Loucy (cell line): Measurements from ENCODE around the gene UBA7.

Experiments
- H2AFZ ChIP-seq: fragments of 200-600 bp; sonication (generic); 2 replicates; pipeline ENCODE4 v1.6.0; 2016; ENCODE audit warnings: antibody characterized with exemption, mild to moderate bottlenecking, low read length, moderate library complexity
- H3F3A ChIP-seq: fragments of 200-600 bp; 2 replicates; pipeline ENCODE4 v1.6.0; 2016; ENCODE audit warnings: antibody characterized with exemption, low read depth, mild to moderate bottlenecking
- H3K27me3 ChIP-seq: fragments of 200-600 bp; sonication (generic); 2 replicates; pipeline ENCODE4 v1.6.1; 2014; ENCODE audit warnings: low read length, mild to moderate bottlenecking; ENCODE audit not compliant: insufficient read depth, poor library complexity, severe bottlenecking
- H3K36me3 ChIP-seq: fragments of 200-600 bp; sonication (generic); 2 replicates; pipeline ENCODE4 v1.6.1; 2016; ENCODE audit warnings: low read length; ENCODE audit not compliant: insufficient read depth
- H3K4me1 ChIP-seq: fragments of 200-600 bp; sonication (generic); 2 replicates; pipeline ENCODE4 v1.5.1; 2014; ENCODE audit warnings: low read length, mild to moderate bottlenecking; ENCODE audit not compliant: insufficient read depth, poor library complexity, severe bottlenecking
- H3K4me2 ChIP-seq: fragments of 200-600 bp; sonication (generic); 2 replicates; pipeline ENCODE4 v1.6.0; 2014; ENCODE audit warnings: antibody characterized with exemption, low read length, low read depth, mild to moderate bottlenecking; ENCODE audit not compliant: poor library complexity, severe bottlenecking
- H3K4me3 ChIP-seq: fragments of 200-600 bp; sonication (generic); 2 replicates; pipeline ENCODE4 v1.5.1; 2014; ENCODE audit warnings: low read length, mild to moderate bottlenecking, mixed read lengths; ENCODE audit not compliant: poor library complexity, severe bottlenecking
- H3K79me2 ChIP-seq: fragments of 200-600 bp; sonication (generic); 2 replicates; pipeline ENCODE4 v1.6.1; 2014; ENCODE audit warnings: low read length; ENCODE audit not compliant: insufficient read depth
- H3K9ac ChIP-seq: fragments of 200-600 bp; sonication (generic); 2 replicates; pipeline ENCODE4 v1.6.0; 2014; ENCODE audit warnings: mild to moderate bottlenecking, low read depth, low read length, moderate library complexity; ENCODE audit not compliant: poor library complexity, severe bottlenecking
- H3K9me2 ChIP-seq: fragments of 200-600 bp; sonication (generic); replicated peaks from 2 replicates; pipeline ENCODE4 v1.6.1; 2016; ENCODE audit warnings: low read depth, low read length, mixed read lengths
- H3K9me3 ChIP-seq: fragments of 200-600 bp; sonication (generic); 2 replicates; pipeline ENCODE4 v1.6.1; 2014; ENCODE audit warnings: mild to moderate bottlenecking, antibody characterized with exemption, low read length, low read depth; ENCODE audit not compliant: insufficient read depth
- H4K20me1 ChIP-seq: fragments of 200-600 bp; sonication (generic); 2 replicates; pipeline ENCODE4 v1.6.0; 2014; ENCODE audit warnings: antibody characterized with exemption, low read length, mild to moderate bottlenecking; ENCODE audit not compliant: insufficient read depth, poor library complexity, severe bottlenecking
- EZH2phosphoT487 ChIP-seq: fragments of 200-600 bp; IDR thresholded peaks from 2 replicates; pipeline ENCODE4 v1.6.1; 2018; ENCODE audit warnings: antibody characterized with exemption, mild to moderate bottlenecking, moderate library complexity, borderline replicate concordance
- TF ChIP-seq, protein P1 (sequence below): fragments of 200-600 bp; sonication (generic); conservative IDR thresholded peaks from 2 replicates; pipeline ENCODE4 v1.5.1; 2014; ENCODE audit warnings: mild to moderate bottlenecking, antibody characterized with exemption, low read length

Gene UBA7

DNA sequence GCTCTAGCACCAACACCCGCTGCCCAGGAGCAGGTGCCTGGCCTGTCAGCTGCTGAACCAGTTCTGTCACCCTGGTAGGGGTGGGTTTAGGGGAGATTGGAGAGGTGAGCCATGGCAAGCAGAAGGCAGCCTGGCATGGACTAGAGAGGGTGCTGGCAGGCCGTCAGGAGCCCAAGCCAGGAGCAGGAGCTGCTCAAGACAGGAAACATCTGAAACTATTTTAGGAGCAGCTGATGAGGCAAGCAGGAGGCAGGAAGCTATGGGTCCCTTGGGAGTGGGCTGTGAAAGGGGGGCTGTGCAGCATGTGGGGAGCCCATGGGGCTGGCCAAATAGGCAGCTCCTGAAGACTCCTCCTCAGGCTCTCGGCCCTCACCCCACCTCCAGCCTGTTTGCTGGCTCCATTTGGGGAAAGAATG lies 8.4 kb downstream of the UBA7 start:
- H3K9ac ChIP-seq, result peak overlapping the region; percentile 99

DNA sequence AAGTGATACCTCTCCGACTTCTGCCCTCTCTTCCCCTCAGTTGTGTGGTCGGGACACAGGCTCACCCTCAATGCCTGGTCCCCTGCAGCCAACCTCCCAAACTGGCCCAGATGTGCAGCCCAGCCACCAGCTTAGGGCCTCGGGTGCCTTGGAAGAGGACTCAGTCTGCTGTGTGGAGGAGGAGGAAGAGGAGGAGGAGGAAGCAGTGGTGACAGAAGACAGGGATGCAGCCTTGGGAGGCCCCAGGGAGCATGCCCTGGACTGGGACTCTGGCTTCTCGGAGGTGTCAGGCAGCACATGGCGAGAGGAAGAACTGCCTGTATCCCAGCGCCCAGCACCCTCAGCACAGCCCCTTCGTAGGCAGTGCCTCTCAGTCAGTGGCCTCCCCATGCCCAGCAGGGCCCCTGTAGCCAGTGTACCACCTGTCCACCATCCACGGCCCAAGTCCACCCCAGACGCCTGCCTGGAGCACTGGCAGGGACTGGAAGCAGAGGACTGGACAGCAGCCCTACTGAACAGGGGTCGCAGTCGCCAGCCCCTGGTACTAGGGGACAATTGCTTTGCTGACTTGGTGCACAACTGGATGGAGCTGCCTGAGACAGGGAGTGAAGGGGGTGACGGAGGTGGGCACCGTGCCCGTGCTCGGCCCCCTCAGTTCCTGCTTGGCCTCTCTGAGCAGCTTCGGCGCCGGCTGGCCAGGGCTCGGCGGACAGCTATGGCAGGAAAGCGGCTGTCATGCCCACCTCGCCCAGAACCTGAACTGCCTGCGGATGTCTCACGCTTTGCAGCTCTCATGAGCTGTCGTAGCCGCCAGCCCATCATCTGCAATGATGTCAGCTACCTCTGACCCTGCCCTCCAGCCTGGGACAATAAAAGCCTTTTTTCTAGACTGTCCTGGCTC lies 9.4 kb downstream of the UBA7 start:
- Histone ChIP-seq H3K36me3 (no peaks in the 10 kb centered on the region), H3K9me2 (no peaks in the 10 kb centered on the region), H3K4me2 (peak overlapping the region; percentile 94), H3K9ac (peak overlapping the region; percentile 99), H2AFZ (no peak overlapping the region), H3K9me3 (no peaks in the 10 kb centered on the region), H3K79me2 (peaks cover 35% of the 10 kb centered on the region), H3K27me3 (no peaks in the 10 kb centered on the region), H3K4me1 (peaks cover 49% of the 10 kb centered on the region), H3F3A (peaks cover 9% of the 10 kb centered on the region), H4K20me1 (peaks cover 4% of the 10 kb centered on the region), H3K4me3 (peak overlapping the region; percentile 88)
- TF ChIP-seq, protein P1, sequence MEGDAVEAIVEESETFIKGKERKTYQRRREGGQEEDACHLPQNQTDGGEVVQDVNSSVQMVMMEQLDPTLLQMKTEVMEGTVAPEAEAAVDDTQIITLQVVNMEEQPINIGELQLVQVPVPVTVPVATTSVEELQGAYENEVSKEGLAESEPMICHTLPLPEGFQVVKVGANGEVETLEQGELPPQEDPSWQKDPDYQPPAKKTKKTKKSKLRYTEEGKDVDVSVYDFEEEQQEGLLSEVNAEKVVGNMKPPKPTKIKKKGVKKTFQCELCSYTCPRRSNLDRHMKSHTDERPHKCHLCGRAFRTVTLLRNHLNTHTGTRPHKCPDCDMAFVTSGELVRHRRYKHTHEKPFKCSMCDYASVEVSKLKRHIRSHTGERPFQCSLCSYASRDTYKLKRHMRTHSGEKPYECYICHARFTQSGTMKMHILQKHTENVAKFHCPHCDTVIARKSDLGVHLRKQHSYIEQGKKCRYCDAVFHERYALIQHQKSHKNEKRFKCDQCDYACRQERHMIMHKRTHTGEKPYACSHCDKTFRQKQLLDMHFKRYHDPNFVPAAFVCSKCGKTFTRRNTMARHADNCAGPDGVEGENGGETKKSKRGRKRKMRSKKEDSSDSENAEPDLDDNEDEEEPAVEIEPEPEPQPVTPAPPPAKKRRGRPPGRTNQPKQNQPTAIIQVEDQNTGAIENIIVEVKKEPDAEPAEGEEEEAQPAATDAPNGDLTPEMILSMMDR, result no peak
- no peak for TF ChIP-seq EZH2phosphoT487

More for the DNA sequence above, 8.4 kb downstream of the UBA7 start:
- H3K27me3 ChIP-seq, result no peaks in the 10 kb centered on the region
- no peak for TF ChIP-seq EZH2phosphoT487
- TF ChIP-seq, protein P1, result no peak
- H2AFZ ChIP-seq, result no peak overlapping the region
- no peaks in the 10 kb centered on the region for H3K9me3 ChIP-seq
- H3K36me3 ChIP-seq, result no peaks in the 10 kb centered on the region
- H3F3A ChIP-seq, result peaks cover 9% of the 10 kb centered on the region
- peaks cover 59% of the 10 kb centered on the region for H3K4me1 ChIP-seq
- peak overlapping the region; percentile 94 for H3K4me2 ChIP-seq
- peaks cover 4% of the 10 kb centered on the region for H4K20me1 ChIP-seq
- peak overlapping the region; percentile 88 for H3K4me3 ChIP-seq
- no peaks in the 10 kb centered on the region for H3K9me2 ChIP-seq
- peaks cover 35% of the 10 kb centered on the region for H3K79me2 ChIP-seq

DNA sequence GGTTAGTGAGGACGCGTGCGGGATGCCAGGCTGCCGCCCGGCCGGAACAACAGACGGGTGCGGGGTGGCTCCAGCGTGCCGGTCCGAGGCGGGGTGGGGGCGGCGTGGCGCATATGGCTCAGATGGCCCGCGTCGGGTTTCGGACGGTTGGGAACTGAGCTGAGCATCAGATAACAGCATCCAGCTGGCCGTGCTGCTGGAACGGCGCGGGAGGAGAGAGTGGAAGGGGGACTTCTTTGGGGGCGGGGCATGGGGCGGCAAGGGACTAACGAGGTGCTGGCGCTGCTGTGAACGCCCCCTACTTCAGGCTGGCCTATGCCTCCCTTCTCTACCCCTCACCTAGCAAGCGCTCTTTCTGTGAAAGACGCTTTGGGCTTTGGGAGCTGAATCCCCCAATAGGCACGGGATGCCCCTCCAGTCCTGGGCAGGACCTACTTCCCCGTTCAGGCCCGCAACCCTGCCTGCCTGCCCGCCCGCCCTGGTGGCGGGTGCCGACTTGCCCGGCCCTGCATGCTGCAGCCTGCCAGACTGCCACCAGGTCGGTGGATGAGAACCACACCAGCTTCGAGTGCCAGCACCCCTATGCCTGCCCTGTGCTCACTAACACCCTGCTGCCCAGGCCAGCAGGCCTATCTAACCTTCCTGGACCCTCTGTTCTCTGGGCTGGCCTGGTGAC lies 10.2 kb downstream of the UBA7 start:
- Histone ChIP-seq H3K9ac (peak overlapping the region; percentile 99), H3K27me3 (no peaks in the 10 kb centered on the region), H4K20me1 (peaks cover 4% of the 10 kb centered on the region), H3K79me2 (peaks cover 34% of the 10 kb centered on the region), H3K9me3 (no peaks in the 10 kb centered on the region), H3F3A (peaks cover 9% of the 10 kb centered on the region), H3K36me3 (no peaks in the 10 kb centered on the region), H3K4me3 (peak overlapping the region; percentile 88), H3K4me2 (peak overlapping the region; percentile 94), H3K4me1 (peaks cover 41% of the 10 kb centered on the region), H2AFZ (peak overlapping the region; percentile 47; the same call in 1 of the 2 replicates), H3K9me2 (no peaks in the 10 kb centered on the region)
- TF ChIP-seq EZH2phosphoT487, result no peak
